GM18508 (cell line): ENCODE results near the gene SUPT6H.
"Not testable (repeated sequence)": the region's sequence is repeated elsewhere in the genome, so short reads cannot be mapped to it uniquely, and the experiment has no call there.

Source experiments
- ATAC-seq: cut with Tn5 transposase; IDR thresholded peaks from one replicate; pipeline ENCODE4 v1.9.1; 2021; ENCODE audit warnings: moderate number of reproducible peaks; ENCODE audit not compliant: insufficient read depth, unreplicated experiment

Gene SUPT6H

GRCh38 chr17:28646039-28646754 is 15.8 kb upstream of the SUPT6H start:
- no peak for ATAC-seq

GRCh38 chr17:28648698-28649097 is 13.3 kb upstream of the SUPT6H start:
- no peak for ATAC-seq

DNA sequence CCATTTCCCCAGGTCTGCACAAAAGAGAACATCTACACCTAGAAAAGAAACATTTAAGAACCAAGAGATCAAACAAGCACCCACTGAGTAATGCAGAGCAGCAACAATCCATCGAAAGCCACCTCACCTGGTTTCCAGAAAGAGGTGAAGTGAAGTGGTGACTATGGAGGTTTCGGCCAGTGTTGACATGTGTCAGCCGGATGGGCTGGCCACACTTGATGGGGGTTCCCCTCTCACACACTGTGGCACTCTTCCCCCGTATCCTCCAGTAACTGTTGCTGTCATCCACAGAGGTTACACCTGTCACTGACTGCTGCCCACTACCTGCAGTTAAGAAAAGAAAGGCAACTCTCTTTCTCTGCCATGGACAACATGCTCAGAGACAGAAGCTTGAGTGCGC is 6.8 kb upstream of the SUPT6H start:
- no peak for ATAC-seq

DNA sequence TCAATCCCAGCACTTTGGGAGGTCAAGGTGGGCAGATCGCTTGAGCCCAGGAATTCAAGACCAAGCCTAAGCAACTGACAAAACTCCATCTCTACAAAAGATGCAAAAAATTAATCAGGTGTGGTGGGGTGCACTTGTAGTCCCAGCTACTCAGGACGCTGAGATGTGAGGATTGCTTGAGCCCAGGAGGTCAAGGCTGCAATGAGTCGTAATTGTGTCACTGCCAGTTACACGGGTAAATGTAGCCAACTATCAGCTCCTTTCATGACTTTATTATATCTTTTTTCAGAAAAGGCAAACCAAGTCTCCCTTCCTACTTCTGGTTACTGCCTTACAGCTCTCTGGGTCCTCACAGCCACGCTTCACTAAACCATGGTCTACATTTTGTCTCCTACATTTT is 4.2 kb upstream of the SUPT6H start:
- ATAC-seq: no peak

DNA sequence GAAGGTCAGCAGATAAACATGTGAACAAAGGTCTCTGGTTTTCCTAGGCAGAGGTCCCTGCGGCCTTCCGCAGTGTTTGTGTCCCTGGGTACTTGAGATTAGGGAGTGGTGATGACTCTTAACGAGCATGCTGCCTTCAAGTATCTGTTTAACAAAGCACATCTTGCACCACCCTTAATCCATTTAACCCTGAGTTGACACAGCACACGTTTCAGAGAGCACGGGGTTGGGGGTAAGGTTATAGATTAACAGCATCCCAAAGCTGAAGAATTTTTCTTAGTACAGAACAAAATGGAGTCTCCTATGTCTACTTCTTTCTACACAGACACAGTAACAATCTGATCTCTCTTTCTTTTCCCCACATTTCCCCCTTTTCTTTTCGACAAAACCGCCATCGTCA is 3.7 kb upstream of the SUPT6H start:
- ATAC-seq: not testable (repeated sequence)

DNA sequence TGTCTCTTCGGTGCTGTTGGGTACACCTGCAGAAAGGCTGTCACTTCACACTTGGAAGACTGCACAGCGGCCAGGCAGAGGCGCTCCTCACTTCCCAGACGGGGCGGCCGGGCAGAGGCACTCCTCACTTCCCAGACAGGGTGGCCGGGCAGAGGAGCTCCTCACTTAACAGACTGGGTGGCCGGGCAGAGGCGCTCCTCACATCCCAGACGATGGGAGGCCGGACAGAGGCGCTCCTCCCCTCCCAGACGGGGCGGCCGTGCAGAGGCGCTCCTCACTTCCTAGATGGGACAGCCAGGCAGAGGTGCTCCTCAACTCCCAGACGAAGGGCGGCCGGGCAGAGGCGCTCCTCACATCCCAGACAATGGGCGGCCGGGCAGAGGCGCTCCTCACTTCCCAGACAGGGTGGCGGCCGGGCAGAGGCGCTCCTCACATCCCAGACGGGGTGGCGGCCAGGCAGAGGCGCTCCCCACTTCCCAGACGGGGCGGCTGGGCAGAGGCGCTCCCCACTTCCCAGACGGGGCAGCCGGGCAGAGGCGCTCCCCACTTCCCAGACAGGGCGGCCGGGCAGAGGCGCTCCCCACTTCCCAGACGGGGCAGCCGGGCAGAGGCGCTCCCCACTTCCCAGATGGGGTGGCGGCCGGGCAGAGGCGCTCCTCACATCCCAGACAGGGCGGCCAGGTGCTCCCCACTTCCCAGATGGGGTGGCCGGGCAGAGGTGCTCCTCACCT is 3.1 kb upstream of the SUPT6H start:
- ATAC-seq: not testable (repeated sequence)

DNA sequence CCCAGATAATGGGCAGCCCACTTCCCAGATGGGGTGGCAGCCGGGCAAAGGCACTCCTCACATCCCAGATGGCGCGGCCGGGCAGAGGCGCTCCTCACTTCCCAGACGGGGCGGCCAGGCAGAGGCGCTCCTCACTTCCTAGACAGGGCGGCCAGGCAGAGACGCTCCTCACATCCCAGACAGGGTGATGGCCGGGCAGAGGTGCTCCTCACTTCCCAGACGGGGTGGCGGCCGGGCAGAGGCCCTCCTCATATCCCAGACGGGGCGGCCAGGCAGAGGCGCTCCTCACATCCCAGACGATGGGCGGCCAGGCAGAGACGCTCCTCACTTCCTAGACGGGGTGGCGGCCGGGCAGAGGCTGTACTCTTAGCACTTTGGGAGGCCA is 2.5 kb upstream of the SUPT6H start:
- ATAC-seq: not testable (repeated sequence)

- ATAC-seq: no peak
Measured at GRCh38 chr17:28662527-28662829, 473 bp downstream of the SUPT6H start.

- ATAC-seq: no peak
Measured at GRCh38 chr17:28663723-28664122, 1.7 kb downstream of the SUPT6H start.

DNA sequence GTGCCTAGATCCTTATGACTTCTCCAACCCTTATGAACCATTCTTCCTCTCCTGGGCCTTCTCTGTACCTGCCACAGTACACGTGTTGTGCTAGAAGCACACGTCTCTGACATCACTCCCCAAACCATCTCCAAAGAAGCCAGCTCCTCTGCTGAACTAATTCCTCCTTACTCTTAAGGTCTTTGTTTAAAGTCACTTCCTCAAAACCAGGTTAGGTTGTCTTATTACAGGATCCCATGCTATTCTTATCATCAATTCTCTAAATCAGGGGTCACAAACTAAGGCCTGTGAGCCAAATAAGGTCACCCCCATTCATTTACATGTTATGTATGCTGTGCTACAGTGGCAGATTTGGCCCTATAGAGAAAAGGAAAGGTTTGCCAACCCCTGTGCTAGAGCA is 4.0 kb downstream of the SUPT6H start:
- ATAC-seq: no peak

- ATAC-seq: no peak
Measured at GRCh38 chr17:28667870-28668269, 5.9 kb downstream of the SUPT6H start.

GRCh38 chr17:28669918-28670317 is 7.9 kb downstream of the SUPT6H start:
- ATAC-seq: no peak

GRCh38 chr17:28675490-28675889 is 13.5 kb downstream of the SUPT6H start:
- ATAC-seq: no peak

GRCh38 chr17:28675980-28676379 is 14.0 kb downstream of the SUPT6H start:
- ATAC-seq: no peak

DNA sequence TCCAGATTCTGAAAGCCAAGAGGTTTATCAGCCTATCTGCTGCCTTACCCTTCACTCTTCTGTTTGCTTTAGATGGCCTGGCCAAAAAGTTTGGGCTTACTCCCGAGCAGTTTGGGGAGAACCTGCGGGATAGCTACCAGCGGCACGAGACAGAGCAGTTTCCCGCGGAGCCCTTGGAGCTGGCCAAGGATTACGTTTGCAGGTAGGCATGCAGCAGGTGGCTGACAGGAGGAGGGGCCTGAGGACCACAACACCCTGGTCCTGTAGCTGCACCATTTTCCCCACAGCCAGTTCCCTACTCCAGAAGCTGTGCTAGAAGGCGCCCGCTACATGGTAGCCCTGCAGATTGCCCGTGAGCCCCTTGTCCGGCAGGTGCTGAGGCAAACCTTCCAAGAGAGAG is 20.6 kb downstream of the SUPT6H start:
- no peak for ATAC-seq

- ATAC-seq: no peak
Measured at GRCh38 chr17:28684963-28685362, 23.0 kb downstream of the SUPT6H start.

DNA sequence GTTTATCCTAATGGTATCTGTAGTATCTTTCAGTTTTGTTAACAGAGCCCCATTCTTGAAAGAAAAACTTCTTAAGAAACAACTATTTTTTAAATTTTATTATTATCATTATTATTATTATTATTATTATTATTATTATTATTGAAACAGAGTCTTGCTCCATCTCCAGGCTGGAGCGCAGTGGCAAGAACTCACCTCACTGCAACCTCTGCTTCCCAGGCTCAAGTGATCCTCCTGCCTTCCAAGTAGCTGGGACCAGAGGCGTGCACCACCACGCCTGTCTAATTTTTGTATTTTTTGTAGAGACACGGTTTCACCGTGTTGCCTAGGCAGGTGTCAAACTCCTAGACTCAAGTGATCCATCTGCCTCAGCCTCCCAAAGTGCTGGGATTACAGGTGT is 23.4 kb downstream of the SUPT6H start:
- ATAC-seq: no peak

DNA sequence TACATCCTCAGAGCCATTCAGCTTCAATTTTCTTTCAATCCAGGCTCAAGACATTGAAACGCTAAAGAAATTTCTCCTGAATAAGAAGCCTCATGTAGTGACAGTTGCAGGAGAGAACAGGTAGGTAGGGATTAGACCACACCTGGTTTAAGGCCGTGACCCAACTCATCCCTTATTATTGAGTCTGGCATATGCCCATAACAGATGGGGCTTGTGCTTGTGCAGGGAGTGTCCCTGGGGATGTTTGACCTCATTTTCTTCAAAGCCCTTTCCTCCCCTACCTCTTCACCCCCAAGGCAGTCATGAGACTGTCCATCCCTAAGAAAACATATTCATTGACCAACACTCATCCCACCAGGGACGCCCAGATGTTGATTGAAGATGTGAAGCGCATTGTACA is 24.3 kb downstream of the SUPT6H start:
- no peak for ATAC-seq

GRCh38 chr17:28688481-28688880 is 26.5 kb downstream of the SUPT6H start:
- no peak for ATAC-seq

DNA sequence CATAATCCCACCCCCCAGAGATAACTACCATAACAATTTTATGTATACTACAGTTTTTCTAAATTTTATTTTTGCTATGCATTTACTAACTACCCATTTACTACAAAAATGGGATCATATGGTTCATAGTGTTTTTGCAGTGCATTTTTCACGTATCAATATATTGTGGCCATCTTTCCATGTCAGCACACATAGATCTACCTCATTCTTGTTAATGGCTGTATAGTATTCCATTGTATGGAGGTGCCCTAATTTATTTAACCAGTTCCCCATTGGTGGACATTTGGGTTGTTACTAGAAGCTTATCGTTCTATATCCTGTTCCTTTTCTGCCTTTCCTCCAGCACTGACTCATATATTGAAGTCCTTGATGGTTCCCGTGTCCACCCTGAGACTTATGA is 27.0 kb downstream of the SUPT6H start:
- ATAC-seq: no peak

- ATAC-seq: no peak
Measured at GRCh38 chr17:28693869-28694268, 31.9 kb downstream of the SUPT6H start.

DNA sequence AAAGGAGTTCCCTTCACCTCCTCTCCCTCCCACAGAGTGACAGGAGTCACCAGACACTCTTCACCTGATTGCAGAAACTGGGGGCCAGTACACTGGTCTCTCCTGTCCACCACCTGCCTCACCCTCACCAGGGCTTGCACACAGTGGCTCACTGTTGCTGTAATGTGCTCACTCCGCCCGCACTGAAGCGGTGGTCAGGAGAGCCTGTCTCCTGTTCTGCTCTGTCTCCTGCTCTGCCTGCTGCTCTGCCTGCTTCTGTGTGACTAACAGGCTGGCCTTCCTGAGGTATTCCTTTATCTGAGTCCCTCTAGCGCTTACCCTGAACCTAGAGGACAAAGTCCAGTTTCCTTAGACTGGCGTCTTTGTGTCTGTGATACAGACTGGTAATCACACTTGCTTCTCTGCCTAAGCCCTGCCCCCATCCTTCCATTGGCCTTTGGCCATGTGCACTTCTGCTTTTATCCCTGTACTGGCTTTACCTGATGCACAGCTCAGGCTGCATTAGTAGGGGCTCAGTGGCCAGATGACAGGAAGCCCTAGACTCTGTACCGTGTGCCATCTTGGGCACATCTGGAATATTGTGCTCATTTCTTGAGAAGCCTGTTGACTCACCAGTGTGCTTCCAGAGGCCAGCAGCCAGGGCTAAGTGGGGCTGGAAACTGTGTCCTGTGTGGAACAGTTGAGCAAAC is 36.4 kb downstream of the SUPT6H start:
- ATAC-seq: no peak
